K562 (cell line): ENCODE data around the gene SHC1. TPM values are rescaled to one million over a fixed set of nuclear protein-coding genes. Genes with fewer than 3 reads are reported as not detected.

Source experiments
- IFI16 ChIP-seq: fragments of 250-450 bp; sonication (Bioruptor Pico); IDR thresholded peaks from 2 replicates; pipeline ENCODE4 v2.1.2; 2022; ENCODE audit warnings: mild to moderate bottlenecking, inconsistent platforms
- LEF1 ChIP-seq: fragments of 450-650 bp; IDR thresholded peaks from 2 replicates; pipeline ENCODE4 v1.6.1; 2016; ENCODE audit warnings: mild to moderate bottlenecking
- MYNN ChIP-seq, 2 experiments: sonication (generic); formaldehyde crosslinking in 1 of 2; IDR thresholded peaks; 2 replicates each; pipeline versions ENCODE4 v1.5.0 to v1.6.1; 2016 to 2020; ENCODE audit warnings: antibody characterized with exemption in 1 of 2, missing genetic modification reagents in 1 of 2
- NR2C1 ChIP-seq, 2 experiments: fragments of 450-650 bp; IDR thresholded peaks; 2 replicates each; pipeline ENCODE4 v1.6.1; 2017; ENCODE audit warnings: mild to moderate bottlenecking in 2 of 2, antibody characterized with exemption in 1 of 2, inconsistent platforms in 1 of 2, missing compliant biosample characterization in 1 of 2, missing genetic modification characterization in 1 of 2
- NR3C1 ChIP-seq: sonication (generic); formaldehyde crosslinking; IDR thresholded peaks from 2 replicates; pipeline ENCODE4 v1.8.1; 2022; ENCODE audit warnings: missing genetic modification reagents
- POLR2A ChIP-seq: fragments of 450-650 bp; conservative IDR thresholded peaks from 2 replicates; pipeline ENCODE4 v1.6.1; 2016
- RFX5 ChIP-seq: IDR thresholded peaks from 2 replicates; pipeline ENCODE4 v1.6.1; 2011; ENCODE audit warnings: low read depth, mild to moderate bottlenecking, improper control_type of control experiment, low read length
- ZNF174 ChIP-seq: fragments of 250-450 bp; sonication (Bioruptor Pico); IDR thresholded peaks from 2 replicates; pipeline ENCODE4 v1.4.0; 2020; ENCODE audit warnings: mild to moderate bottlenecking
- ZNF384 ChIP-seq: IDR thresholded peaks from 2 replicates; pipeline ENCODE4 v1.6.1; 2012; ENCODE audit warnings: low read depth, low read length, improper control_type of control experiment
- ZNF445 ChIP-seq: fragments of 250-450 bp; sonication (Bioruptor Pico); IDR thresholded peaks from 2 replicates; pipeline ENCODE4 v1.4.0; 2020; ENCODE audit warnings: low read depth, mild to moderate bottlenecking, moderate library complexity
- polyA plus RNA-seq, 8 experiments: library from polyadenylated mRNA; depleted of rRNA in 4 of 8; stranded (reverse) in 5 of 8; unstranded in 3 of 8; fragments of >200 nt; fragmentation: Nextera tagmentation in 2 of 8; fragmentation: Illumina TruSeq in 1 of 8; extraction: Ambion mirVana in 2 of 8; extraction: Trizol in 1 of 8; gene quantifications; 2 replicates each; pipeline versions ENCODE4 v1.2.1 to v1.2.3, GENCODE V29; 2011 to 2014; ENCODE audit warnings: inconsistent platforms in 1 of 8, missing spikeins in 1 of 8
- total RNA-seq, 7 experiments: library from RNA; depleted of rRNA in 6 of 7; stranded (reverse); fragments of >200 nt in 6 of 7; fragmentation: Illumina TruSeq in 2 of 7; extraction: Trizol in 2 of 7; gene quantifications; 2 replicates each; pipeline versions ENCODE4 v1.2.1 to v1.2.3, GENCODE V29; 2011 to 2021; ENCODE audit warnings: low replicate concordance in 1 of 7
- TF ChIP-seq, protein P1 (sequence below), 2 experiments: IDR thresholded peaks in 1 of 2; conservative IDR thresholded peaks in 1 of 2; 2 replicates each; pipeline ENCODE4 v1.6.1; 2016; ENCODE audit warnings: low read depth in 2 of 2, mild to moderate bottlenecking in 1 of 2, missing compliant biosample characterization in 1 of 2, missing genetic modification characterization in 1 of 2, moderate library complexity in 1 of 2
- TF ChIP-seq, protein P2 (sequence below): sonication (generic); formaldehyde crosslinking; IDR thresholded peaks from 2 replicates; pipeline ENCODE4 v1.8.1; 2023; ENCODE audit warnings: mild to moderate bottlenecking, missing genetic modification reagents, moderate library complexity
- TF ChIP-seq, protein P3 (sequence below), 2 experiments: fragments of 450-650 bp in 1 of 2; sonication (generic) in 1 of 2; formaldehyde crosslinking in 1 of 2; IDR thresholded peaks; 2 replicates each; pipeline versions ENCODE4 v1.7.1 to v1.9.0; 2016 to 2022; ENCODE audit warnings: inconsistent platforms in 1 of 2, mild to moderate bottlenecking in 1 of 2, missing genetic modification reagents in 1 of 2

Gene SHC1
- total and polyA plus RNA-seq, 9 of the 15 experiments (the other 6 are each of a cell fraction or from before 2014, with no cell fraction given), result 4.1 to 113 (median 51.9) TPM

DNA sequence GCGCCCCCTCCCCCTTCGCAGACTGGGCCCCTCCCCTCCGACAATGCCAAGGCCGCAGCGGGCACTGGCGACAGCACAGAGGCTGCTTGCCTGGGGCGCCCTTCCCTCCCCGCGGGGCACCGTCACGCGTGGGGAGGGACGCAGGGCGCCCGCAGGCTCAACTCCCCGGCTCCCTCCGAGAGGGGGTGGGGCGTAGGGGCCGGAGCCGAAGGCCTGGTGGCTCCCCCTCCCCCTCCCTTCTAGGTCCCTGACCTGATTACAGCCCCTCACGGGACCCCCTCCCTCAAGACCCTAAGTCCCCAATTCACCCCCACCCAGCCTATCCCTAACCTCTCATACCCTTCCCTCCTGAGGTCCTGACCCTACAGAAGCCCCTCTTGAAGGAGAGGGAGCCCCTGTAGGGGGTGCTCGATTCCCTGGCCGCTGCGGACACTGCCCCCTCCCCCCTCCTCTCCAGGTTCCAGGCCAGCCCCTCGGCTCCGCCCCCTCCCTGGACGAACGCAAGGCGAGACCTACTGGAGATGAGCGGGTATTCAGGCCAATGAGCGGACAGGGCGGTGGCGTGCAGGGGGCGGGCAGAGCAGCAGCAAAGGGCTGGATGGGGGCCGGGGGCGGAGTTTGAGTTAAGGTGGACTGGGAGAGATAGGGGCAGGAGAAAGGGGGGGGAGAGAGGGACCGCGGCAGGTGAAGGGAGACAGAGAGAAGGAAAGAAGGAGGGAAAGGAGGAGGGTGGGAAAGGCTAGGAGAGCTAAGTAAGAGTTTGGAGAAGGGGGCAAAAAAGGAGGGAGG lies 31.3 kb upstream of the SHC1 start (continued):
- TF ChIP-seq RFX5 (no peak), ZNF384 (no peak), NR3C1 (CRISPR knock-in tag) (no peak), NR2C1 (IDR thresholded peaks at IDR 0.05) (0 out of 2 replicates have a peak, but pooled peaks have one; percentile 32), NR2C1 (tag; IDR thresholded peaks at IDR 0.05) (peak; percentile 27; the same call in 1 of the 2 replicates), LEF1 (peak; percentile 86), POLR2A (0 out of 2 replicates have a peak, but pooled peaks have one; percentile 56), MYNN (IDR thresholded peaks at IDR 0.05) (no peak), MYNN (CRISPR knock-in tag; IDR thresholded peaks at IDR 0.05) (no peak), ZNF445 (CRISPR knock-in tag) (no peak), IFI16 (CRISPR knock-in tag) (no peak), ZNF174 (CRISPR knock-in tag) (no peak)
- TF ChIP-seq, protein P1, sequence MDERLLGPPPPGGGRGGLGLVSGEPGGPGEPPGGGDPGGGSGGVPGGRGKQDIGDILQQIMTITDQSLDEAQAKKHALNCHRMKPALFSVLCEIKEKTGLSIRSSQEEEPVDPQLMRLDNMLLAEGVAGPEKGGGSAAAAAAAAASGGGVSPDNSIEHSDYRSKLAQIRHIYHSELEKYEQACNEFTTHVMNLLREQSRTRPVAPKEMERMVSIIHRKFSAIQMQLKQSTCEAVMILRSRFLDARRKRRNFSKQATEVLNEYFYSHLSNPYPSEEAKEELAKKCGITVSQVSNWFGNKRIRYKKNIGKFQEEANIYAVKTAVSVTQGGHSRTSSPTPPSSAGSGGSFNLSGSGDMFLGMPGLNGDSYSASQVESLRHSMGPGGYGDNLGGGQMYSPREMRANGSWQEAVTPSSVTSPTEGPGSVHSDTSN (CRISPR knock-in tag; IDR thresholded peaks at IDR 0.05; ENCODE audit: low read depth), result peak; percentile 75
- TF ChIP-seq, protein P1 (tag; conservative IDR thresholded peaks at IDR 0.05; ENCODE audit: low read depth), result peak; percentile 95
- TF ChIP-seq, protein P2, sequence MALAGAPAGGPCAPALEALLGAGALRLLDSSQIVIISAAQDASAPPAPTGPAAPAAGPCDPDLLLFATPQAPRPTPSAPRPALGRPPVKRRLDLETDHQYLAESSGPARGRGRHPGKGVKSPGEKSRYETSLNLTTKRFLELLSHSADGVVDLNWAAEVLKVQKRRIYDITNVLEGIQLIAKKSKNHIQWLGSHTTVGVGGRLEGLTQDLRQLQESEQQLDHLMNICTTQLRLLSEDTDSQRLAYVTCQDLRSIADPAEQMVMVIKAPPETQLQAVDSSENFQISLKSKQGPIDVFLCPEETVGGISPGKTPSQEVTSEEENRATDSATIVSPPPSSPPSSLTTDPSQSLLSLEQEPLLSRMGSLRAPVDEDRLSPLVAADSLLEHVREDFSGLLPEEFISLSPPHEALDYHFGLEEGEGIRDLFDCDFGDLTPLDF (CRISPR knock-in tag), result no peak
- TF ChIP-seq, protein P3, sequence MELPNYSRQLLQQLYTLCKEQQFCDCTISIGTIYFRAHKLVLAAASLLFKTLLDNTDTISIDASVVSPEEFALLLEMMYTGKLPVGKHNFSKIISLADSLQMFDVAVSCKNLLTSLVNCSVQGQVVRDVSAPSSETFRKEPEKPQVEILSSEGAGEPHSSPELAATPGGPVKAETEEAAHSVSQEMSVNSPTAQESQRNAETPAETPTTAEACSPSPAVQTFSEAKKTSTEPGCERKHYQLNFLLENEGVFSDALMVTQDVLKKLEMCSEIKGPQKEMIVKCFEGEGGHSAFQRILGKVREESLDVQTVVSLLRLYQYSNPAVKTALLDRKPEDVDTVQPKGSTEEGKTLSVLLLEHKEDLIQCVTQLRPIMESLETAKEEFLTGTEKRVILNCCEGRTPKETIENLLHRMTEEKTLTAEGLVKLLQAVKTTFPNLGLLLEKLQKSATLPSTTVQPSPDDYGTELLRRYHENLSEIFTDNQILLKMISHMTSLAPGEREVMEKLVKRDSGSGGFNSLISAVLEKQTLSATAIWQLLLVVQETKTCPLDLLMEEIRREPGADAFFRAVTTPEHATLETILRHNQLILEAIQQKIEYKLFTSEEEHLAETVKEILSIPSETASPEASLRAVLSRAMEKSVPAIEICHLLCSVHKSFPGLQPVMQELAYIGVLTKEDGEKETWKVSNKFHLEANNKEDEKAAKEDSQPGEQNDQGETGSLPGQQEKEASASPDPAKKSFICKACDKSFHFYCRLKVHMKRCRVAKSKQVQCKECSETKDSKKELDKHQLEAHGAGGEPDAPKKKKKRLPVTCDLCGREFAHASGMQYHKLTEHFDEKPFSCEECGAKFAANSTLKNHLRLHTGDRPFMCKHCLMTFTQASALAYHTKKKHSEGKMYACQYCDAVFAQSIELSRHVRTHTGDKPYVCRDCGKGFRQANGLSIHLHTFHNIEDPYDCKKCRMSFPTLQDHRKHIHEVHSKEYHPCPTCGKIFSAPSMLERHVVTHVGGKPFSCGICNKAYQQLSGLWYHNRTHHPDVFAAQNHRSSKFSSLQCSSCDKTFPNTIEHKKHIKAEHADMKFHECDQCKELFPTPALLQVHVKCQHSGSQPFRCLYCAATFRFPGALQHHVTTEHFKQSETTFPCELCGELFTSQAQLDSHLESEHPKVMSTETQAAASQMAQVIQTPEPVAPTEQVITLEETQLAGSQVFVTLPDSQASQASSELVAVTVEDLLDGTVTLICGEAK (IDR thresholded peaks at IDR 0.05), result no peak
- TF ChIP-seq, protein P3 (CRISPR knock-in tag; IDR thresholded peaks at IDR 0.05), result no peak
